K562 (cell line): ENCODE data around the gene ZNF433. TPM values are rescaled to one million over a fixed set of nuclear protein-coding genes. Genes with fewer than 3 reads are reported as not detected.
A peak's percentile ranks its signal among the peaks of the same experiment; 100 is the strongest.

ENCODE experiments used
- ATAC-seq: fragments of 200-7000 bp; cut with Tn5 transposase; 3 replicates; pipeline ENCODE4 v1.9.1; 2020; ENCODE audit warnings: moderate library complexity
- BruUV-seq: library from RNA; stranded (reverse); fragments of 400-500 nt; replicated peaks from 2 replicates; lab custom pipeline; 2021; lab: Mats Ljungman, UMichigan
- CTCF ChIA-PET: fragments of 300-600 bp; formaldehyde crosslinking; extraction: SDS; loops from one replicate; lab custom pipeline; 2021; ENCODE audit warnings: low intra/inter-chr PET ratio; lab: Yijun Ruan, JAX
- POLR2A ChIA-PET: fragments of 300-600, 350-650 bp; sonication (Branson Sonifier 250); formaldehyde crosslinking; extraction: SDS; loops from one replicate; lab custom pipeline; 2021; ENCODE audit warnings: antibody characterized with exemption, inconsistent platforms; lab: Yijun Ruan, JAX
- DNase-seq, 4 experiments: peaks; one replicate each; pipeline versions ENCODE4 v3.0.0 to v3.0.0-alpha.2; 2011 to 2018; ENCODE audit warnings: low spot score in 3 of 4, mixed read lengths in 3 of 4; ENCODE audit errors: extremely low read depth in 1 of 4
- FAIRE-seq: peaks from 2 replicates; lab custom pipeline; 2011; peaks lifted over from hg19 to GRCh38; lab: Jason Lieb, UNC
- H2AFZ ChIP-seq: 2 replicates; pipeline ENCODE4 v1.6.0; 2011; ENCODE audit warnings: low read depth, low read length, control low read depth, inconsistent platforms
- H3K27ac ChIP-seq: fragments of 200-600 bp; 3 replicates; pipeline ENCODE4 v1.8.0; 2011; ENCODE audit warnings: low read depth, mild to moderate bottlenecking, control low read depth, inconsistent platforms, low read length, moderate library complexity, mixed read lengths; ENCODE audit errors: extremely low read depth
- H3K27me3 ChIP-seq, 2 experiments: fragments of 300-600 bp in 1 of 2; 2 replicates in 1 of 2; 3 replicates in 1 of 2; pipeline versions ENCODE4 v1.6.0 to v1.8.0; 2011; ENCODE audit warnings: inconsistent platforms in 2 of 2, low read length in 2 of 2, mild to moderate bottlenecking in 1 of 2, mixed read lengths in 1 of 2, moderate library complexity in 1 of 2; ENCODE audit not compliant: control insufficient read depth in 2 of 2, insufficient read depth in 2 of 2
- H3K36me3 ChIP-seq: fragments of 300-600 bp; 3 replicates; pipeline ENCODE4 v1.8.0; 2011; ENCODE audit warnings: mild to moderate bottlenecking, low read length, inconsistent platforms; ENCODE audit not compliant: control insufficient read depth, insufficient read depth
- H3K4me1 ChIP-seq, 2 experiments: fragments of 200-600 bp in 1 of 2; replicated peaks in 1 of 2; 2 replicates in 1 of 2; 3 replicates in 1 of 2; pipeline versions ENCODE4 v1.5.1 to v1.8.0; 2011; ENCODE audit warnings: inconsistent platforms in 2 of 2, low read length in 2 of 2, mild to moderate bottlenecking in 1 of 2, mixed read lengths in 1 of 2, moderate library complexity in 1 of 2; ENCODE audit not compliant: control insufficient read depth in 2 of 2, insufficient read depth in 2 of 2
- H3K4me2 ChIP-seq: 2 replicates; pipeline ENCODE4 v1.6.1; 2011; ENCODE audit warnings: low read length, control low read depth, inconsistent platforms, mixed read lengths; ENCODE audit not compliant: insufficient read depth
- H3K4me3 ChIP-seq: fragments of 200-600 bp; sonication (generic), shearing (Covaris generic); 2 replicates; pipeline ENCODE4 v1.5.1; 2016; ENCODE audit warnings: control low read depth, inconsistent platforms
- H3K79me2 ChIP-seq: fragments of 200-600 bp; 3 replicates; pipeline ENCODE4 v1.8.0; 2011; ENCODE audit warnings: low read length, inconsistent platforms; ENCODE audit not compliant: control insufficient read depth, insufficient read depth
- H3K9ac ChIP-seq, 2 experiments: 2 replicates each; pipeline versions ENCODE4 v1.6.0 to v1.6.1; 2011; ENCODE audit warnings: low read depth in 2 of 2, low read length in 2 of 2, control low read depth in 1 of 2, inconsistent platforms in 1 of 2, mild to moderate bottlenecking in 1 of 2, mixed read lengths in 1 of 2; ENCODE audit not compliant: insufficient read depth in 1 of 2
- H3K9me1 ChIP-seq: one replicate; pipeline ENCODE4 v1.6.0; 2011; ENCODE audit warnings: inconsistent platforms, mild to moderate bottlenecking, low read length, moderate library complexity; ENCODE audit not compliant: control insufficient read depth, insufficient read depth
- H3K9me3 ChIP-seq: replicated peaks from 2 replicates; pipeline ENCODE4 v1.5.1; 2011; ENCODE audit warnings: low read depth, low read length, inconsistent platforms; ENCODE audit not compliant: control insufficient read depth, insufficient read depth
- H4K20me1 ChIP-seq: replicated peaks from 2 replicates; pipeline ENCODE4 v1.6.1; 2011; ENCODE audit warnings: low read length, inconsistent platforms, mixed read lengths; ENCODE audit not compliant: control insufficient read depth, insufficient read depth
- ARID3B ChIP-seq: fragments of 250-450 bp; sonication (Bioruptor Pico); IDR thresholded peaks from 2 replicates; pipeline ENCODE4 v1.4.0; 2020; ENCODE audit warnings: borderline replicate concordance
- BACH1 ChIP-seq: fragments of 200-800 bp; sonication (Bioruptor generic); IDR thresholded peaks from 2 replicates; pipeline ENCODE4 v1.6.1; 2016; ENCODE audit warnings: missing genetic modification characterization, missing compliant biosample characterization
- CBX3 ChIP-seq, 2 experiments: IDR thresholded peaks; 1 replicate in 1 of 2; 2 replicates in 1 of 2; pipeline ENCODE4 v1.6.1; 2012; ENCODE audit warnings: inconsistent platforms in 2 of 2, low read length in 2 of 2, borderline replicate concordance in 1 of 2, control low read depth in 1 of 2
- HDGF ChIP-seq: fragments of 450-650 bp; IDR thresholded peaks from 2 replicates; pipeline ENCODE4 v1.6.1; 2016
- NELFE ChIP-seq: IDR thresholded peaks from 2 replicates; pipeline ENCODE4 v1.6.1; 2011; ENCODE audit warnings: mild to moderate bottlenecking; ENCODE audit not compliant: insufficient read depth, insufficient read length
- PPARD ChIP-seq: fragments of 250-450 bp; sonication (Bioruptor Pico); IDR thresholded peaks from 2 replicates; pipeline ENCODE4 v1.8.0; 2022; ENCODE audit warnings: inconsistent platforms, mild to moderate bottlenecking, moderate library complexity
- PRPF4 ChIP-seq: fragments of 200-400 bp; formaldehyde crosslinking; IDR thresholded peaks from one replicate; pipeline ENCODE4 v1.6.1; 2017; ENCODE audit warnings: low read length, low read depth, mild to moderate bottlenecking; ENCODE audit not compliant: insufficient read depth, poor library complexity, severe bottlenecking
- STAG1 ChIP-seq: sonication (generic); formaldehyde crosslinking; IDR thresholded peaks from 2 replicates; pipeline ENCODE4 v1.5.0; 2020; ENCODE audit warnings: missing genetic modification reagents, borderline replicate concordance
- TRIM28 ChIP-seq: fragments of 450-650 bp; IDR thresholded peaks from 2 replicates; pipeline ENCODE4 v1.6.1; 2017
- ZNF277 ChIP-seq: fragments of 250-450 bp; sonication (Bioruptor Pico); IDR thresholded peaks from 2 replicates; pipeline ENCODE4 v1.8.0; 2022; ENCODE audit warnings: inconsistent platforms, mild to moderate bottlenecking, moderate library complexity, borderline replicate concordance
- WGBS: fragments of 100-300 bp; shearing (Covaris generic); methylation state at CpG from one replicate; pipeline ENCODE4 v1.1.6; 2016; ENCODE audit warnings: low coverage, mixed read lengths; ENCODE audit not compliant: insufficient coverage; ENCODE audit errors: missing lambda C conversion rate; 5-methylcytosine and 5-hydroxymethylcytosine counted together
- in situ Hi-C: fragments of 300-500 bp; cut with MboI; formaldehyde crosslinking; loops from 4 replicates; pipeline ENCODE4 v1.15.0; 2018; ENCODE audit warnings: inconsistent platforms, mixed read lengths
- intact Hi-C: fragments of 100-400 bp; cut with micrococcal nuclease; formaldehyde crosslinking; loops from 2 replicates; pipeline ENCODE4 v1.14.2; 2022
- polyA plus RNA-seq, 8 experiments: library from polyadenylated mRNA; depleted of rRNA in 4 of 8; stranded (reverse) in 5 of 8; unstranded in 3 of 8; fragments of >200 nt; fragmentation: Nextera tagmentation in 2 of 8; fragmentation: Illumina TruSeq in 1 of 8; extraction: Ambion mirVana in 2 of 8; extraction: Trizol in 1 of 8; gene quantifications; 2 replicates each; pipeline versions ENCODE4 v1.2.1 to v1.2.3, GENCODE V29; 2011 to 2014; ENCODE audit warnings: inconsistent platforms in 1 of 8, missing spikeins in 1 of 8
- total RNA-seq, 7 experiments: library from RNA; depleted of rRNA in 6 of 7; stranded (reverse); fragments of >200 nt in 6 of 7; fragmentation: Illumina TruSeq in 2 of 7; extraction: Trizol in 2 of 7; gene quantifications; 2 replicates each; pipeline versions ENCODE4 v1.2.1 to v1.2.3, GENCODE V29; 2011 to 2021; ENCODE audit warnings: low replicate concordance in 1 of 7
- TF ChIP-seq, protein P1 (sequence below): fragments of 450-650 bp; IDR thresholded peaks from 2 replicates; pipeline ENCODE4 v1.6.1; 2018; ENCODE audit warnings: mild to moderate bottlenecking, low read depth; ENCODE audit not compliant: partially characterized antibody
- TF ChIP-seq, protein P2 (sequence below): fragments of 450-650 bp; conservative IDR thresholded peaks from 2 replicates; pipeline ENCODE4 v1.6.1; 2016; ENCODE audit warnings: missing genetic modification characterization, low read depth, mild to moderate bottlenecking, missing compliant biosample characterization, moderate library complexity

The ZNF433 gene
- total and polyA plus RNA-seq, 9 of the 15 experiments (the other 6 are each of a cell fraction or from before 2014, with no cell fraction given) = 2.0 to 4.1 (median 2.9) TPM

DNA sequence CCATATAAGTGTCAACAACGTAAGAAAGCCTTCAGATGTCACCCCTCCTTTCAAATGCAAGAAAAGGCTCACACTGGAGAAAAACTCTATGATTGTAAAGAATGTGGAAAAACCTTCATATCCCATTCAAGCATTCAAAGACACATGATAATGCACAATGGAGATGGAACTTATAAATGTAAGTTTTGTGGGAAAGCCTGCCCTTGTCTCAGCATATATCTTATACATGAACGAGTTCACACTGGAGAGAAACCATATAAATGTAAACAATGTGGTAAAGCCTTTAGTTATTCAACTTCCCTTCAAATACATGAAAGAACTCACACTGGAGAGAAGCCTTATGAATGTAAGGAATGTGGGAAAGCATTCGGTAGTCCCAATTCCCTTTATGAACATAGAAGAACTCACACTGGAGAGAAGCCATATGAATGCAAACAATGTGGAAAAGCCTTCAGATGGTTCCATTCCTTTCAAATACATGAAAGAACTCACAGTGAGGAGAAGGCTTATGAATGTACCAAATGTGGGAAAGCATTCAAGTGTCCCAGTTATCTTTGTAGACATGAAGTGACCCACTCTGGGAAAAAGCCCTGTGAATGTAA, 40.2 kb upstream of the ZNF433 start (continued):
- TF ChIP-seq CBX3 (IDR thresholded peaks at IDR 0.05; ENCODE audit: borderline replicate concordance in 1 of 2, low read length in 2 of 2) (peak in 1 of 2 experiments; percentile 70; a peak in 2 of 3 replicates), TRIM28 (peak; percentile 45), NELFE (no peak), STAG1 (CRISPR knock-in tag) (no peak)
- TF ChIP-seq, protein P1, sequence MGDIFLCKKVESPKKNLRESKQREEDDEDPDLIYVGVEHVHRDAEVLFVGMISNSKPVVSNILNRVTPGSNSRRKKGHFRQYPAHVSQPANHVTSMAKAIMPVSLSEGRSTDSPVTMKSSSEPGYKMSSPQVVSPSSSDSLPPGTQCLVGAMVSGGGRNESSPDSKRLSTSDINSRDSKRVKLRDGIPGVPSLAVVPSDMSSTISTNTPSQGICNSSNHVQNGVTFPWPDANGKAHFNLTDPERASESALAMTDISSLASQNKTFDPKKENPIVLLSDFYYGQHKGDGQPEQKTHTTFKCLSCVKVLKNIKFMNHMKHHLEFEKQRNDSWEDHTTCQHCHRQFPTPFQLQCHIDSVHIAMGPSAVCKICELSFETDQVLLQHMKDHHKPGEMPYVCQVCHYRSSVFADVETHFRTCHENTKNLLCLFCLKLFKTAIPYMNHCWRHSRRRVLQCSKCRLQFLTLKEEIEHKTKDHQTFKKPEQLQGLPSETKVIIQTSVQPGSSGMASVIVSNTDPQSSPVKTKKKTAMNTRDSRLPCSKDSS = peak; percentile 58

DNA sequence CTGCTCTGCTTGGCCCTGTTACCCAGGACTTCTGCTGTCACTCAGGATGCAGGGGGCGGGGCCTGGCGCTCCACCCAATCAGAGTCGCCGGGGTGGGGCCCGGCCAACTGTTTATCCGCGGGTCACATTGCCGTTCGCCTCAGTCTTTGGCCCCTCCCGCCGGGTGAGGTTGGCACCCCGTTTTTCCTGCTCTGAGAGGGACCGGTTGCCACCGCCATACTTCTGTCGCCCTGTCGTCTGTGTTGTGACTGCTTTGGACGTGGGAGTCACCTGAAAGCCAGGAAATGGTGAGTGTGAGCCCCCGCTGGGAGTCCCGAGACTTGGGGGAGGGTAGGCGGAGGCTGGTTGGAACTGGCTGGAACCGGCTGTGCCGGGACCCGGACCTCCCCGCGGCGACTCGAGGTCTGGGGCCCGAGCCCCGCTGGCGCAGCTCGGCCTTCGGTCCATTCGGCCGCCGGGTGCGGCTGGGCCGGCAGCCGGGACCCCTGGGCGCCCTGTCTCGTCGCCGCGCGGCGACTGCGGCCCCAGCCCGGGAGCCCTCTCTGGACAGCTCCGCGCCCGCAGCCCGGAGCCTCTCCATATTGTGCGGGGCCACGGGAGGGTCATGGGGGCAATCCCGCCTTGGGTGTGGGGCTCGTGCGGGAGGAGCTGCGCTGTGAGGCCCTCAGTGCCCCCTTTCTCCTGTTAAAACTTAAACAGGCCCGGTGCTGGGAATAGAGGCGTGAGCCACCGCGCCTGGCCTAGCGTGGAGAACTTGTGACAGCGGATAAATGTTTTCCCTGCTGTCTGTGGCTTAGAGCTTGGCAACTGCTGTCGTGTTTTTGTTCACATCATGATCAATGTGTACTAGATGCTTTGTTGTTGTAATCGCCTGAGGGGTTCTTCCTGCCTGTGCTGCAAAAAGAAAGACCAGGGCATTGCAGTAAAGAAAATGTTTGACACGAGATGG, 29.4 kb upstream of the ZNF433 start, which contains the start of gene ZNF844:
TSS of gene ZNF844 (plus strand) at position 142 of the 949 bp plus-strand sequence. CDS start at position 285, 143 bp downstream.
- H2AFZ ChIP-seq = peak within 1 kb of the TSS; percentile 89
- POLR2A ChIA-PET = interaction anchor here (0.5 to 0.8 kb wide), 3 partner anchors 10 to 806 kb away, joined by 3 read pairs; no protein-coding TSS in a partner anchor
- peak within 1 kb of the TSS; percentile 55 for H3K4me3 ChIP-seq
- no peak for TF ChIP-seq HDGF
- no peak for TF ChIP-seq PRPF4
- TF ChIP-seq PPARD (CRISPR knock-in tag) = no peak
- no peak for TF ChIP-seq ZNF277 (CRISPR knock-in tag)
- TF ChIP-seq ARID3B (CRISPR knock-in tag) = no peak
- no peak for TF ChIP-seq BACH1 (tag)
- TF ChIP-seq, protein P2, sequence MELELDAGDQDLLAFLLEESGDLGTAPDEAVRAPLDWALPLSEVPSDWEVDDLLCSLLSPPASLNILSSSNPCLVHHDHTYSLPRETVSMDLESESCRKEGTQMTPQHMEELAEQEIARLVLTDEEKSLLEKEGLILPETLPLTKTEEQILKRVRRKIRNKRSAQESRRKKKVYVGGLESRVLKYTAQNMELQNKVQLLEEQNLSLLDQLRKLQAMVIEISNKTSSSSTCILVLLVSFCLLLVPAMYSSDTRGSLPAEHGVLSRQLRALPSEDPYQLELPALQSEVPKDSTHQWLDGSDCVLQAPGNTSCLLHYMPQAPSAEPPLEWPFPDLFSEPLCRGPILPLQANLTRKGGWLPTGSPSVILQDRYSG = no peak

More for the DNA sequence above, 29.4 kb upstream of the ZNF433 start, which contains the start of gene ZNF844:
- in situ Hi-C loops = no loop called here
- ATAC-seq (peak; percentile 93), FAIRE-seq (peak; percentile 90), DNase-seq (peak; percentile 80 to 88 (median 83))
- Histone ChIP-seq H4K20me1 (no peaks in the 10 kb centered on the region), H3K9me1 (no peaks in the 10 kb centered on the region), H3K4me2 (peak within 1 kb of the TSS; percentile 81), H3K79me2 (peaks cover 17% of the 10 kb centered on the region), H3K27me3 (no peaks in the 10 kb centered on the region), H3K9me3 (peaks cover 4% of the 10 kb centered on the region), H3K27ac (peak within 1 kb of the TSS; percentile 91), H3K9ac (peak within 1 kb of the TSS; percentile 81 to 89), H3K4me1 (peaks cover 0 to 14% of the 10 kb centered on the region in 2 experiments; a peak in 2 of 5 replicates), H3K36me3 (peaks cover 2% of the 10 kb centered on the region; the same call in 1 of the 3 replicates)
- intact Hi-C loops = no loop called here
- BruUV-seq = TSS peak; percentile 85
- CTCF ChIA-PET = no interaction called here
- 23% methylated on average over 32 of the region's 66 CpGs for WGBS
